Thyroid gland (tissue), 4 donors: ENCODE results near the gene SF3B1.

Experiments used
- POLR2A ChIP-seq, 2 donors: fragments of 450-650 bp; IDR thresholded peaks; one replicate each; pipeline ENCODE4 v1.6.1; 2017; ENCODE audit warnings: antibody characterized with exemption in 2 of 2, mild to moderate bottlenecking in 2 of 2, moderate library complexity in 1 of 2
- TF ChIP-seq, protein P1 (sequence below), 6 experiments: fragments of 200-600 bp in 3 of 6; fragments of 450-650 bp in 3 of 6; sonication (generic) in 3 of 6; IDR thresholded peaks; one replicate each; pipeline ENCODE4 v1.5.1; 2016 to 2019; ENCODE audit warnings: antibody characterized with exemption in 6 of 6, mild to moderate bottlenecking in 2 of 6, inconsistent platforms in 1 of 6, moderate library complexity in 1 of 6

DNA sequence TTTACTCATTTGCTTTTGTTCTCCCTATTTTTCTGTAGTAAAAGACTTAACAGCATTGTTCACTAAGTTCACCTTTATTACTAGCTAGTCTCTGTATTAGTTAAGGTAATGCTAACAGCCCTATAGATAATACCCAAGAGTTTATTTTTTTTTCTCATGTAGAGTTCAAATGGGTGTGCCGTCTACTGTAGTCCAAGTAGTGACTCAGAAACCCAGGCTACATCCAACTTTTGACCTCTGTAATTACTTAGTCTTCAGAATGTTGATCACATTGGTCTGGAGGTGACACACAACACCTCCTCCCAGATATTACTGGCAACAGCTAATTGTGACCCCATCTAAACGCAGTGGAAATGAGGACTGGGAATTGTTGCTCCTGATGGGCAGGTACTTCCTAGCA is 26.2 kb upstream of the SF3B1 start:
- TF ChIP-seq, protein P1, sequence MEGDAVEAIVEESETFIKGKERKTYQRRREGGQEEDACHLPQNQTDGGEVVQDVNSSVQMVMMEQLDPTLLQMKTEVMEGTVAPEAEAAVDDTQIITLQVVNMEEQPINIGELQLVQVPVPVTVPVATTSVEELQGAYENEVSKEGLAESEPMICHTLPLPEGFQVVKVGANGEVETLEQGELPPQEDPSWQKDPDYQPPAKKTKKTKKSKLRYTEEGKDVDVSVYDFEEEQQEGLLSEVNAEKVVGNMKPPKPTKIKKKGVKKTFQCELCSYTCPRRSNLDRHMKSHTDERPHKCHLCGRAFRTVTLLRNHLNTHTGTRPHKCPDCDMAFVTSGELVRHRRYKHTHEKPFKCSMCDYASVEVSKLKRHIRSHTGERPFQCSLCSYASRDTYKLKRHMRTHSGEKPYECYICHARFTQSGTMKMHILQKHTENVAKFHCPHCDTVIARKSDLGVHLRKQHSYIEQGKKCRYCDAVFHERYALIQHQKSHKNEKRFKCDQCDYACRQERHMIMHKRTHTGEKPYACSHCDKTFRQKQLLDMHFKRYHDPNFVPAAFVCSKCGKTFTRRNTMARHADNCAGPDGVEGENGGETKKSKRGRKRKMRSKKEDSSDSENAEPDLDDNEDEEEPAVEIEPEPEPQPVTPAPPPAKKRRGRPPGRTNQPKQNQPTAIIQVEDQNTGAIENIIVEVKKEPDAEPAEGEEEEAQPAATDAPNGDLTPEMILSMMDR (IDR thresholded peaks at IDR 0.05): no peak
- no peak for TF ChIP-seq POLR2A (IDR thresholded peaks at IDR 0.05)
